GM23338 (cell line): ENCODE results near the gene PLA2G4B. TPM values are rescaled to one million over a fixed set of nuclear protein-coding genes. Genes with fewer than 3 reads are reported as not detected.

ENCODE experiments used
- ATAC-seq: fragments of 200-7000 bp; cut with Tn5 transposase; 3 replicates; pipeline ENCODE4 v1.9.1; 2020
- DNase-seq: peaks from one replicate; pipeline ENCODE4 v3.0.0-alpha.2; 2015; ENCODE audit warnings: low spot score
- H2AFZ ChIP-seq: fragments of 200-600 bp; sonication (generic); 2 replicates; pipeline ENCODE4 v1.8.0; 2016; ENCODE audit warnings: antibody characterized with exemption, mild to moderate bottlenecking, moderate library complexity
- H3F3A ChIP-seq: fragments of 200-600 bp; sonication (generic); replicated peaks from 2 replicates; pipeline ENCODE4 v1.8.0; 2017; ENCODE audit warnings: antibody characterized with exemption, mixed run types, low read depth
- H3K27ac ChIP-seq: fragments of 200-600 bp; sonication (generic); 2 replicates; pipeline ENCODE4 v1.6.1; 2016; ENCODE audit warnings: low read depth
- H3K27me3 ChIP-seq: fragments of 200-600 bp; sonication (generic); 2 replicates; pipeline ENCODE4 v1.8.0; 2016; ENCODE audit warnings: mild to moderate bottlenecking, mixed run types, moderate library complexity; ENCODE audit not compliant: insufficient read depth
- H3K36me3 ChIP-seq: fragments of 200-600 bp; sonication (generic); 2 replicates; pipeline ENCODE4 v1.8.0; 2016; ENCODE audit warnings: mild to moderate bottlenecking; ENCODE audit not compliant: insufficient read depth
- H3K4me1 ChIP-seq: fragments of 200-600 bp; sonication (generic); 2 replicates; pipeline ENCODE4 v1.8.0; 2016; ENCODE audit warnings: mild to moderate bottlenecking, moderate library complexity; ENCODE audit not compliant: insufficient read depth
- H3K4me2 ChIP-seq: fragments of 200-600 bp; sonication (generic); 2 replicates; pipeline ENCODE4 v1.7.1; 2017; ENCODE audit warnings: mixed run types
- H3K4me3 ChIP-seq: fragments of 200-600 bp; sonication (generic); 2 replicates; pipeline ENCODE4 v1.6.1; 2016; ENCODE audit warnings: mixed run types
- H3K79me2 ChIP-seq: fragments of 200-600 bp; sonication (generic); replicated peaks from 2 replicates; pipeline ENCODE4 v1.8.0; 2017; ENCODE audit warnings: mild to moderate bottlenecking; ENCODE audit not compliant: insufficient read depth
- H3K9me2 ChIP-seq: fragments of 200-600 bp; sonication (generic); 2 replicates; pipeline ENCODE4 v1.8.0; 2017; ENCODE audit not compliant: insufficient read depth
- H4K20me1 ChIP-seq: fragments of 200-600 bp; sonication (generic); replicated peaks from 2 replicates; pipeline ENCODE4 v1.8.0; 2017; ENCODE audit warnings: mild to moderate bottlenecking; ENCODE audit not compliant: insufficient read depth
- H3K27ac Mint-ChIP-seq: 2 replicates; pipeline ENCODE4 v1.8.0; 2020; ENCODE audit warnings: inconsistent platforms, mild to moderate bottlenecking, moderate library complexity, mixed read lengths
- H3K27me3 Mint-ChIP-seq: 3 replicates; pipeline ENCODE4 v1.8.0; 2022; ENCODE audit warnings: low read depth, mild to moderate bottlenecking, moderate library complexity, mixed read lengths, inconsistent platforms; ENCODE audit not compliant: insufficient read depth, poor library complexity
- H3K36me3 Mint-ChIP-seq: 3 replicates; pipeline ENCODE4 v1.8.0; 2021; ENCODE audit warnings: low read depth, mild to moderate bottlenecking, inconsistent platforms, moderate library complexity, mixed read lengths
- H3K4me1 Mint-ChIP-seq: 3 replicates; pipeline ENCODE4 v1.8.0; 2020; ENCODE audit warnings: mild to moderate bottlenecking, inconsistent platforms, mixed read lengths
- H3K4me3 Mint-ChIP-seq: 3 replicates; pipeline ENCODE4 v1.8.0; 2021; ENCODE audit warnings: moderate library complexity, mild to moderate bottlenecking, inconsistent platforms, mixed read lengths
- H3K9me3 Mint-ChIP-seq: 3 replicates; pipeline ENCODE4 v1.8.0; 2020; ENCODE audit warnings: moderate library complexity, mild to moderate bottlenecking, inconsistent platforms, mixed read lengths
- CREB1 ChIP-seq: fragments of 250-450 bp; sonication (Bioruptor Pico); IDR thresholded peaks from 2 replicates; pipeline ENCODE4 v1.5.0; 2020; ENCODE audit warnings: low read depth, mild to moderate bottlenecking, moderate library complexity
- CTCF ChIP-seq, 2 experiments: fragments of 200-600 bp in 1 of 2; sonication (generic) in 1 of 2; conservative IDR thresholded peaks; 2 replicates each; pipeline versions ENCODE4 v1.5.1 to v1.6.1; 2016 to 2017; ENCODE audit warnings: antibody characterized with exemption in 2 of 2, low read depth in 2 of 2, mild to moderate bottlenecking in 2 of 2, moderate library complexity in 1 of 2
- EZH2 ChIP-seq: fragments of 200-600 bp; sonication (generic); IDR thresholded peaks from one replicate; pipeline ENCODE4 v1.8.0; 2017; ENCODE audit warnings: antibody characterized with exemption, mild to moderate bottlenecking, low read depth; ENCODE audit not compliant: unreplicated experiment
- EZH2phosphoT487 ChIP-seq: fragments of 200-600 bp; sonication (generic); IDR thresholded peaks from one replicate; pipeline ENCODE4 v1.8.1; 2018; ENCODE audit warnings: antibody characterized with exemption; ENCODE audit not compliant: unreplicated experiment
- JUNB ChIP-seq: IDR thresholded peaks from one replicate; pipeline ENCODE4 v1.6.1; 2016; ENCODE audit warnings: antibody characterized with exemption; ENCODE audit not compliant: unreplicated experiment
- NANOG ChIP-seq: IDR thresholded peaks from 2 replicates; pipeline ENCODE4 v1.6.1; 2016; ENCODE audit warnings: antibody characterized with exemption, borderline replicate concordance
- POLR2AphosphoS5 ChIP-seq: IDR thresholded peaks from 2 replicates; pipeline ENCODE4 v1.6.1; 2016; ENCODE audit warnings: antibody characterized with exemption, low read depth
- STAT1 ChIP-seq: IDR thresholded peaks from one replicate; pipeline ENCODE4 v1.6.1; 2016; ENCODE audit warnings: antibody characterized with exemption; ENCODE audit not compliant: unreplicated experiment
- ZNF114 ChIP-seq: fragments of 250-450 bp; sonication (Bioruptor Pico); IDR thresholded peaks from 2 replicates; pipeline ENCODE4 v1.5.0; 2020; ENCODE audit warnings: mild to moderate bottlenecking, moderate library complexity
- ZNF331 ChIP-seq: fragments of 250-450 bp; sonication (Bioruptor Pico); IDR thresholded peaks from 2 replicates; pipeline ENCODE4 v1.5.0; 2020; ENCODE audit warnings: low read depth, mild to moderate bottlenecking, moderate library complexity
- ZNF462 ChIP-seq: fragments of 250-450 bp; sonication (Bioruptor Pico); IDR thresholded peaks from 2 replicates; pipeline ENCODE4 v1.5.0; 2020; ENCODE audit warnings: mild to moderate bottlenecking, moderate library complexity
- polyA plus RNA-seq: library from polyadenylated mRNA; unstranded; fragments of >200 nt; fragmentation: Nextera tagmentation; extraction: Ambion mirVana; gene quantifications from 2 replicates; pipeline ENCODE4 v1.2.1, GENCODE V29; 2016
- total RNA-seq: library from RNA; depleted of rRNA; stranded (reverse); fragments of >200 nt; shearing (Covaris generic); gene quantifications from 2 replicates; pipeline ENCODE4 v1.2.3, GENCODE V29; 2014
- TF ChIP-seq, protein P1 (sequence below): IDR thresholded peaks from one replicate; pipeline ENCODE4 v1.6.1; 2018; ENCODE audit warnings: antibody characterized with exemption; ENCODE audit not compliant: unreplicated experiment
- TF ChIP-seq, protein P2 (sequence below): IDR thresholded peaks from 2 replicates; pipeline ENCODE4 v1.6.1; 2016; ENCODE audit warnings: antibody characterized with exemption

The PLA2G4B gene
- total and polyA plus RNA-seq, 2 experiments from 2014 or later = 4.4 to 9.6 TPM

- ATAC-seq (no peak), DNase-seq (no peak)
- Histone ChIP-seq H3K36me3 (no peaks in the 10 kb centered on the region), H3K4me1 (no peaks in the 10 kb centered on the region), H3K9me2 (no peaks in the 10 kb centered on the region), H3K27ac (no peak overlapping the region), H4K20me1 (no peaks in the 10 kb centered on the region), H2AFZ (no peak overlapping the region), H3K4me2 (no peak overlapping the region), H3F3A (no peaks in the 10 kb centered on the region), H3K4me3 (no peak overlapping the region), H3K79me2 (no peaks in the 10 kb centered on the region), H3K27me3 (no peaks in the 10 kb centered on the region)
- H3K27ac Mint-ChIP-seq = no peak overlapping the region
- peaks cover 10% of the 10 kb centered on the region for H3K27me3 Mint-ChIP-seq
- no peak overlapping the region for H3K4me3 Mint-ChIP-seq
- no peaks in the 10 kb centered on the region for H3K9me3 Mint-ChIP-seq
- no peaks in the 10 kb centered on the region for H3K36me3 Mint-ChIP-seq
- H3K4me1 Mint-ChIP-seq = no peaks in the 10 kb centered on the region; the same call in 2 of the 3 replicates
- TF ChIP-seq ZNF331 (CRISPR knock-in tag) = no peak
- TF ChIP-seq CTCF (conservative IDR thresholded peaks at IDR 0.05; ENCODE audit: low read depth in 2 of 2) = no peak
- no peak for TF ChIP-seq ZNF462 (CRISPR knock-in tag)
- TF ChIP-seq EZH2phosphoT487 = no peak
- TF ChIP-seq ZNF114 (CRISPR knock-in tag) = no peak
- no peak for TF ChIP-seq EZH2
- TF ChIP-seq CREB1 (CRISPR knock-in tag) = no peak
- TF ChIP-seq, protein P1, sequence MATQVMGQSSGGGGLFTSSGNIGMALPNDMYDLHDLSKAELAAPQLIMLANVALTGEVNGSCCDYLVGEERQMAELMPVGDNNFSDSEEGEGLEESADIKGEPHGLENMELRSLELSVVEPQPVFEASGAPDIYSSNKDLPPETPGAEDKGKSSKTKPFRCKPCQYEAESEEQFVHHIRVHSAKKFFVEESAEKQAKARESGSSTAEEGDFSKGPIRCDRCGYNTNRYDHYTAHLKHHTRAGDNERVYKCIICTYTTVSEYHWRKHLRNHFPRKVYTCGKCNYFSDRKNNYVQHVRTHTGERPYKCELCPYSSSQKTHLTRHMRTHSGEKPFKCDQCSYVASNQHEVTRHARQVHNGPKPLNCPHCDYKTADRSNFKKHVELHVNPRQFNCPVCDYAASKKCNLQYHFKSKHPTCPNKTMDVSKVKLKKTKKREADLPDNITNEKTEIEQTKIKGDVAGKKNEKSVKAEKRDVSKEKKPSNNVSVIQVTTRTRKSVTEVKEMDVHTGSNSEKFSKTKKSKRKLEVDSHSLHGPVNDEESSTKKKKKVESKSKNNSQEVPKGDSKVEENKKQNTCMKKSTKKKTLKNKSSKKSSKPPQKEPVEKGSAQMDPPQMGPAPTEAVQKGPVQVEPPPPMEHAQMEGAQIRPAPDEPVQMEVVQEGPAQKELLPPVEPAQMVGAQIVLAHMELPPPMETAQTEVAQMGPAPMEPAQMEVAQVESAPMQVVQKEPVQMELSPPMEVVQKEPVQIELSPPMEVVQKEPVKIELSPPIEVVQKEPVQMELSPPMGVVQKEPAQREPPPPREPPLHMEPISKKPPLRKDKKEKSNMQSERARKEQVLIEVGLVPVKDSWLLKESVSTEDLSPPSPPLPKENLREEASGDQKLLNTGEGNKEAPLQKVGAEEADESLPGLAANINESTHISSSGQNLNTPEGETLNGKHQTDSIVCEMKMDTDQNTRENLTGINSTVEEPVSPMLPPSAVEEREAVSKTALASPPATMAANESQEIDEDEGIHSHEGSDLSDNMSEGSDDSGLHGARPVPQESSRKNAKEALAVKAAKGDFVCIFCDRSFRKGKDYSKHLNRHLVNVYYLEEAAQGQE = no peak
- TF ChIP-seq NANOG = no peak
- TF ChIP-seq POLR2AphosphoS5 = no peak
- TF ChIP-seq JUNB = no peak
- no peak for TF ChIP-seq STAT1
- TF ChIP-seq, protein P2, sequence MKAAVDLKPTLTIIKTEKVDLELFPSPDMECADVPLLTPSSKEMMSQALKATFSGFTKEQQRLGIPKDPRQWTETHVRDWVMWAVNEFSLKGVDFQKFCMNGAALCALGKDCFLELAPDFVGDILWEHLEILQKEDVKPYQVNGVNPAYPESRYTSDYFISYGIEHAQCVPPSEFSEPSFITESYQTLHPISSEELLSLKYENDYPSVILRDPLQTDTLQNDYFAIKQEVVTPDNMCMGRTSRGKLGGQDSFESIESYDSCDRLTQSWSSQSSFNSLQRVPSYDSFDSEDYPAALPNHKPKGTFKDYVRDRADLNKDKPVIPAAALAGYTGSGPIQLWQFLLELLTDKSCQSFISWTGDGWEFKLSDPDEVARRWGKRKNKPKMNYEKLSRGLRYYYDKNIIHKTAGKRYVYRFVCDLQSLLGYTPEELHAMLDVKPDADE = no peak
Measured at GRCh38 chr15:41891946-41892345, 53.3 kb downstream of the PLA2G4B start.
